Natural killer cell (primary cell): ENCODE measurements around the gene TMEM53. TPM values are rescaled to one million over a fixed set of nuclear protein-coding genes. Genes with fewer than 3 reads are reported as not detected.

ENCODE experiments used
- ATAC-seq, 3 donors: fragments of 150-1000 bp in 2 of 3; fragments of 200-7000 bp in 1 of 3; cut with Tn5 transposase; 1 replicate in 1 of 3; 2 replicates in 2 of 3; pipeline ENCODE4 v1.10.0; 2021; ENCODE audit warnings: mild to moderate bottlenecking in 2 of 3, moderate library complexity in 2 of 3
- DNase-seq, 2 donors: peaks; one replicate each; pipeline versions ENCODE4 v3.0.0 to v3.0.0-alpha.2; 2013 to 2021; ENCODE audit warnings: mixed read lengths in 1 of 2
- H3K27ac ChIP-seq: one replicate; pipeline ENCODE4 v1.5.1; 2013; ENCODE audit warnings: mild to moderate bottlenecking, low read length
- H3K27me3 ChIP-seq: one replicate; pipeline ENCODE4 v1.6.1; 2013; ENCODE audit warnings: low read length; ENCODE audit not compliant: control insufficient read depth, insufficient read depth
- H3K36me3 ChIP-seq: one replicate; pipeline ENCODE4 v1.6.1; 2013; ENCODE audit warnings: low read length; ENCODE audit not compliant: control insufficient read depth, insufficient read depth
- H3K4me1 ChIP-seq: one replicate; pipeline ENCODE4 v1.6.1; 2013; ENCODE audit warnings: low read length; ENCODE audit not compliant: control insufficient read depth, insufficient read depth
- H3K4me3 ChIP-seq: one replicate; pipeline ENCODE4 v1.5.1; 2013; ENCODE audit warnings: low read length
- H3K9me3 ChIP-seq: one replicate; pipeline ENCODE4 v1.6.1; 2013; ENCODE audit warnings: low read length; ENCODE audit not compliant: control insufficient read depth, insufficient read depth
- H3K27ac Mint-ChIP-seq, 2 donors: one replicate each; pipeline ENCODE4 v1.8.0; 2022; ENCODE audit warnings: mild to moderate bottlenecking in 2 of 2, mixed read lengths in 2 of 2, moderate library complexity in 1 of 2
- H3K27me3 Mint-ChIP-seq, 2 donors: one replicate each; pipeline ENCODE4 v1.8.0; 2022; ENCODE audit warnings: low read depth in 2 of 2, mixed read lengths in 2 of 2
- H3K36me3 Mint-ChIP-seq: one replicate; pipeline ENCODE4 v1.8.0; 2022; ENCODE audit warnings: mixed read lengths
- H3K4me1 Mint-ChIP-seq, 2 donors: one replicate each; pipeline ENCODE4 v1.8.0; 2022; ENCODE audit warnings: mixed read lengths in 2 of 2
- H3K4me3 Mint-ChIP-seq: one replicate; pipeline ENCODE4 v1.8.0; 2022; ENCODE audit warnings: mild to moderate bottlenecking, moderate library complexity, mixed read lengths
- H3K9me3 Mint-ChIP-seq, 2 donors: one replicate each; pipeline ENCODE4 v1.8.0; 2022; ENCODE audit warnings: mixed read lengths in 2 of 2
- WGBS: methylation state at CpG from one replicate; pipeline ENCODE4 v1.1.7; 2013; ENCODE audit warnings: missing lambda C conversion rate; ENCODE audit not compliant: insufficient coverage; 5-methylcytosine and 5-hydroxymethylcytosine counted together
- intact Hi-C: fragments of 100-400 bp; cut with micrococcal nuclease; formaldehyde crosslinking; loops from one replicate; pipeline ENCODE4 v1.14.2; 2022
- total RNA-seq, 4 donors: library from RNA; stranded (reverse); fragments of 120-200 nt in 1 of 4; gene quantifications; one replicate each; pipeline versions ENCODE4 v1.2.3 to v1.2.4, GENCODE V29; 2013 to 2022
- TF ChIP-seq, protein P1 (sequence below): fragments of 200-600 bp; IDR thresholded peaks from one replicate; pipeline ENCODE4 v1.8.0; 2022; ENCODE audit warnings: antibody characterized with exemption

Gene TMEM53
- total RNA-seq, 3 donors from 2014 or later (not counting 1 experiment from before 2014, with no cell fraction given), result 2.2 to 3.8 (median 3.3) TPM

DNA sequence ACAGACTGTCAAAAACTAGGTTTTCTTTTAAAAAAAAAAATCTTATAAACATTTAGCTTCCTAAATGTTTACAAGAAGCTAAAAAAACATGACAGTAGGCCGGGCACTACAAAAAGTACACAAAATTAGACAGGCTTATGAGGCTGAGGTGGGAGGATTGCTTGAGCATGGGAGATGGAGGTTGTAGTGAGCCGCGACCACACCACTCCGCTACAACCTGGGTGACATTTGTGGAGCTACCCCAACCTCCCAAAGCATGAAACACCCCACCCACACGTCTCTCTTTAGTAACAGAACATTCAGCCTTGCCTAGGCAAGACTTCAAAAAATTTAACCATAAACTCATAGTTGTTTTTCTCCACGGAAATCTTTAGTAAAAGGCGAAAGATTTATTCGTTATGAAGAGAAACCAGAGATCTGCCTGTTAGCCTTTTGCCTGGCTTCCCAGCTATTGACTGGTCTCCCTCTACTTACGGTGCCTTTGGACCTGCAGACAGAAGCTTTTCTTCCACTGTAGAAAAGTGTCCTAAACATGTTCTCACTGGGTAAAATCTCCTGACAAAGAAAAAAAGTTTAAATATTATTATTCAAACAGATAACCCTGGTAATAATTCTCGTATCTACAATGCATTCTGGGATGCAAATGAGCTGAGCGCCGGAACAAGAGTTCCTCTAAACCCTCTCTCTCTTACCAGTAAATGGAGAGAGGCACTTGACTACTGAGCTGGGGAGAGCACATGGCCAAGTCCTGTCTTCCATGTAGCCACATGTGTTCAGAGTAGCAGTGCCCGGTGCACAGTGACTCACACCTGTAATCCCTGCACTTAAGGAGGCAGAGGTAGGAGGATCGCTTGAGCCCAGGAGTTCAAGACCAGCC, 47.4 kb upstream of the TMEM53 start:
- intact Hi-C loops, result loop anchor here (1.0 kb wide), 1 partner anchor 47 kb away; the partner anchor contains the start of genes ARMH1 and TMEM53
- Histone ChIP-seq H3K27ac (peak overlapping the region; percentile 75), H3K36me3 (no peaks in the 10 kb centered on the region), H3K27me3 (no peaks in the 10 kb centered on the region), H3K4me1 (peaks cover 47% of the 10 kb centered on the region), H3K9me3 (no peaks in the 10 kb centered on the region), H3K4me3 (no peak overlapping the region)
- H3K27me3 Mint-ChIP-seq, result no peaks in the 10 kb centered on the region
- peak; percentile 25 to 89 for DNase-seq
- peak; percentile 81 to 95 (median 89) for ATAC-seq
- no peaks in the 10 kb centered on the region for H3K36me3 Mint-ChIP-seq
- WGBS, result 17% methylated on average over 11 of the region's 14 CpGs
- peak overlapping the region; percentile 93 to 95 for H3K27ac Mint-ChIP-seq
- TF ChIP-seq, protein P1, sequence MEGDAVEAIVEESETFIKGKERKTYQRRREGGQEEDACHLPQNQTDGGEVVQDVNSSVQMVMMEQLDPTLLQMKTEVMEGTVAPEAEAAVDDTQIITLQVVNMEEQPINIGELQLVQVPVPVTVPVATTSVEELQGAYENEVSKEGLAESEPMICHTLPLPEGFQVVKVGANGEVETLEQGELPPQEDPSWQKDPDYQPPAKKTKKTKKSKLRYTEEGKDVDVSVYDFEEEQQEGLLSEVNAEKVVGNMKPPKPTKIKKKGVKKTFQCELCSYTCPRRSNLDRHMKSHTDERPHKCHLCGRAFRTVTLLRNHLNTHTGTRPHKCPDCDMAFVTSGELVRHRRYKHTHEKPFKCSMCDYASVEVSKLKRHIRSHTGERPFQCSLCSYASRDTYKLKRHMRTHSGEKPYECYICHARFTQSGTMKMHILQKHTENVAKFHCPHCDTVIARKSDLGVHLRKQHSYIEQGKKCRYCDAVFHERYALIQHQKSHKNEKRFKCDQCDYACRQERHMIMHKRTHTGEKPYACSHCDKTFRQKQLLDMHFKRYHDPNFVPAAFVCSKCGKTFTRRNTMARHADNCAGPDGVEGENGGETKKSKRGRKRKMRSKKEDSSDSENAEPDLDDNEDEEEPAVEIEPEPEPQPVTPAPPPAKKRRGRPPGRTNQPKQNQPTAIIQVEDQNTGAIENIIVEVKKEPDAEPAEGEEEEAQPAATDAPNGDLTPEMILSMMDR, result no peak
- peaks cover 41 to 49% of the 10 kb centered on the region in 2 donors for H3K4me1 Mint-ChIP-seq
- peak overlapping the region; percentile 66 for H3K4me3 Mint-ChIP-seq
- H3K9me3 Mint-ChIP-seq, result no peaks in the 10 kb centered on the region

DNA sequence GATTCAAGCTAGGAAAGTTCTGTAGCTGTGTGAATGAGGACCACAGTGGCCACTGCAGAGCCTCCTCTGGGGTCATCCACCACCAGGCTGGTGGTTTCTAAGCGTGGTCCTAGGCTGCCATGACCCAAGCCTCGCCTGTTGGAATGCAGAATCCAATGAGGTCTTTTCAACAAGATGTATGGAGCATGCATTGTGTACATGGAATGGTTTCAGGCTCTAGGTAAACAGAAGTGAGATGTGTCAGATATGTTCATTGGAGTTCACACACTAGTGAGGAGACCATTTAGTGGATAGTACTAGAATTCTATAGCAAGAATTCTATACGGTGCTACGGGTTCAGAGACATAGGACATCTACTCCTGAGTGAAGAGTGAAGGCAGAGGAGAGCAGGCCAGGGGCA, 46.0 kb upstream of the TMEM53 start:
- H3K27me3 ChIP-seq, result no peaks in the 10 kb centered on the region
- no peak for ATAC-seq
- intact Hi-C loops, result no loop called here
- WGBS, result 96% methylated on average over 4 of the region's 4 CpGs
- H3K4me3 ChIP-seq, result no peak overlapping the region
- H3K36me3 Mint-ChIP-seq, result no peaks in the 10 kb centered on the region
- H3K27me3 Mint-ChIP-seq, result no peaks in the 10 kb centered on the region
- H3K9me3 Mint-ChIP-seq, result no peaks in the 10 kb centered on the region
- no peaks in the 10 kb centered on the region for H3K36me3 ChIP-seq
- H3K4me1 Mint-ChIP-seq, result peaks cover 51 to 57% of the 10 kb centered on the region in 2 donors
- no peak for DNase-seq
- H3K27ac ChIP-seq, result no peak overlapping the region
- H3K27ac Mint-ChIP-seq, result peak overlapping the region; percentile 93 to 95
- no peaks in the 10 kb centered on the region for H3K9me3 ChIP-seq
- H3K4me3 Mint-ChIP-seq, result peak overlapping the region; percentile 43
- peaks cover 49% of the 10 kb centered on the region for H3K4me1 ChIP-seq
- TF ChIP-seq, protein P1, result no peak

DNA sequence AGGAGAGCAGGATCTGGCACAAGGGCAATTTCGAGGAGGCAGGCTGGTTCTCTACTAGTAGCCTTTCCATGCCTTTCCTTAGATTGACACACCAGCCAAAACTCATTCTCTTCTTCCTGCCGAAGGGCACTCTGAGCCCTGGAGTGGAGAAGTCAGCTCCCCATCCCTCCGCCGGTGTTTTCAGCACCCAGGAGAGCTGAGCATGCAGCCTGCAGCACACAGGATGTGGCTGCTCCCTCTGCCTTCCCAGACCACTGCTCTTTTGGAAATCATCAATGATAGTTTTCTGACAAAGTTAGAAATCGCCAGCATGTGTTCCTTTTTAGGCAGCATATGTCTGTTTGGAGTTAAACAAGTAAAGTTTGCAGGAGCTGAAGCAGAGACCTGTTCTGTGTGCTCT, 45.0 kb upstream of the TMEM53 start:
- no peak for DNase-seq
- H3K27me3 Mint-ChIP-seq, result no peaks in the 10 kb centered on the region
- no peak overlapping the region for H3K27ac Mint-ChIP-seq
- Histone ChIP-seq H3K27ac (no peak overlapping the region), H3K27me3 (no peaks in the 10 kb centered on the region), H3K4me1 (peaks cover 52% of the 10 kb centered on the region), H3K4me3 (no peak overlapping the region), H3K36me3 (no peaks in the 10 kb centered on the region), H3K9me3 (no peaks in the 10 kb centered on the region)
- TF ChIP-seq, protein P1, result no peak
- 72% methylated on average over 5 of the region's 5 CpGs for WGBS
- H3K36me3 Mint-ChIP-seq, result no peaks in the 10 kb centered on the region
- no peak overlapping the region for H3K4me3 Mint-ChIP-seq
- H3K9me3 Mint-ChIP-seq, result no peaks in the 10 kb centered on the region
- ATAC-seq, result no peak
- intact Hi-C loops, result loop anchor here (5.0 kb wide), 1 partner anchor 583 kb away; no protein-coding TSS in a partner anchor
- peaks cover 57 to 58% of the 10 kb centered on the region in 2 donors for H3K4me1 Mint-ChIP-seq
